Large intestine (tissue), 3 donors: ENCODE results near the gene DERL3. TPM values are rescaled to one million over a fixed set of nuclear protein-coding genes. Genes with fewer than 3 reads are reported as not detected.

Source experiments
- DNase-seq, 2 donors: peaks; one replicate each; pipeline versions ENCODE4 v3.0.0 to v3.0.0-alpha.2; 2013
- H3K27ac ChIP-seq: one replicate; pipeline ENCODE4 v1.5.1; 2013; ENCODE audit warnings: low read length
- H3K27me3 ChIP-seq: 2 replicates; pipeline ENCODE4 v1.6.1; 2013; ENCODE audit warnings: low read length; ENCODE audit not compliant: control insufficient read depth, insufficient read depth
- H3K36me3 ChIP-seq: 2 replicates; pipeline ENCODE4 v1.6.1; 2013; ENCODE audit warnings: low read length; ENCODE audit not compliant: control insufficient read depth, insufficient read depth
- H3K4me1 ChIP-seq: one replicate; pipeline ENCODE4 v1.6.1; 2013; ENCODE audit warnings: low read length; ENCODE audit not compliant: control insufficient read depth, insufficient read depth
- H3K4me3 ChIP-seq: one replicate; pipeline ENCODE4 v1.5.1; 2013; ENCODE audit warnings: low read length
- H3K9me3 ChIP-seq: one replicate; pipeline ENCODE4 v1.6.1; 2013; ENCODE audit warnings: mild to moderate bottlenecking, low read depth, low read length, moderate library complexity; ENCODE audit not compliant: control insufficient read depth
- WGBS: methylation state at CpG from one replicate; pipeline ENCODE4 v1.1.5; 2013; ENCODE audit warnings: low lambda C conversion rate; ENCODE audit not compliant: insufficient coverage; 5-methylcytosine and 5-hydroxymethylcytosine counted together
- polyA plus RNA-seq: library from polyadenylated mRNA; unstranded; fragments of 120-200 nt; gene quantifications from one replicate; pipeline ENCODE4 v1.2.1, GENCODE V29; 2013

Gene DERL3
- polyA plus RNA-seq, 1 donor = 4.8 TPM

GRCh38 chr22:23801238-23801821, 37.5 kb downstream of the DERL3 start:
- H3K4me1 ChIP-seq = no peaks in the 10 kb centered on the region
- no peaks in the 10 kb centered on the region for H3K9me3 ChIP-seq
- H3K27ac ChIP-seq = no peak overlapping the region
- no peaks in the 10 kb centered on the region for H3K27me3 ChIP-seq
- WGBS = 83% methylated on average over 1 of the region's 11 CpGs
- H3K36me3 ChIP-seq = peaks cover 79% of the 10 kb centered on the region
- DNase-seq = no peak
- no peak overlapping the region for H3K4me3 ChIP-seq

DNA sequence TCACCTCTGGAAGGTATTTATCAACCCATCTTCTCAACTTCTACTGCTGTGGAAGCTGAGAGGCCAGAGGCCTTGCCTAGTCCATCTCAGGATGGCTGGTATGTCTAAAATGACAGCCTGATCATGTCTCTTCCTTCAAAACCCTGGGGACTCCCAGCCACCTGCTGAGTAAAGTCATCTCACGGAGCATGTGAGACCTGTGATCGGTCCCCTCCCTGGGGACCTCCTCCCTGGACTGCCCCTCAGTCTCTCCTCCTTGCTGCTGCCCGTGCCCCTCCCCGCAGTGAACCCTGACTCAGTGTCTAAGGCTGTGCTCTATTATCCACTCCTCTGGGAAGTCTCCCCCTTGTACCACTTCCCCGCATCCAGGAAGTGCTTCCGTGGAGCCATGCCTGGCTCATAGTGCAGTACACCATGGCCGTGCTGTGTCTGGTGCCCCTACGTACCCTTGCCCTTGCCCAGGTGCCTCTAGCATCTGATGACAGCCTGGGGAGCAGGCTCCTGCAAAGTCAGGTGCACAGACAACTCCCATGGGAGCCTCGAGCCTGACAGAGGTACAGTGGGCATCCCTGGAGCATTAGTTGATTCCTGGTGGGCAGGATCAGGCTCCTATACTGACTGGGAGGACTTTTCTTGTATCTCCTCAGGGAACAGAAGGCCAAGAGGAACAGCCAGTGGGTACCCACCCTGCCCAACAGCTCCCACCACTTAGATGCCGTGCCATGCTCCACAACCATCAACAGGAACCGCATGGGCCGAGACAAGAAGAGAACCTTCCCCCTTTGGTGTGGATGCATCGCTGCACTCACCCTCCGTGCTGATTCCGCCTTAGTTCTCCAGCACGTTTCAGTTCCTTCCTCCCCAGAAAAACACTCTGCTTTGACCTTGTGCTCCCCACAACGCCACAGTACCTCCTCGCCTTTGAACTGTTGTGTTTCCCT, 38.2 kb downstream of the DERL3 start:
- DNase-seq = no peak
- Histone ChIP-seq H3K36me3 (peaks cover 77% of the 10 kb centered on the region), H3K27ac (no peak overlapping the region), H3K27me3 (no peaks in the 10 kb centered on the region), H3K4me1 (no peaks in the 10 kb centered on the region), H3K9me3 (no peaks in the 10 kb centered on the region), H3K4me3 (no peak overlapping the region)
- WGBS = no CpG with 5 or more reads among the region's 18 CpGs

- H3K27ac ChIP-seq = no peak overlapping the region
- no peaks in the 10 kb centered on the region for H3K27me3 ChIP-seq
- no CpG with 5 or more reads among the region's 5 CpGs for WGBS
- no peak for DNase-seq
- no peaks in the 10 kb centered on the region for H3K4me1 ChIP-seq
- H3K4me3 ChIP-seq = no peak overlapping the region
- H3K9me3 ChIP-seq = no peaks in the 10 kb centered on the region
- H3K36me3 ChIP-seq = peaks cover 79% of the 10 kb centered on the region
These were observed 42.3 kb downstream of the DERL3 start for GRCh38 chr22:23796461-23796860.

- WGBS = 100% methylated on average over 1 of the region's 8 CpGs
- H3K36me3 ChIP-seq = peaks cover 67% of the 10 kb centered on the region
- no peak for DNase-seq
These were observed 45.5 kb downstream of the DERL3 start for GRCh38 chr22:23793326-23793725.

DNA sequence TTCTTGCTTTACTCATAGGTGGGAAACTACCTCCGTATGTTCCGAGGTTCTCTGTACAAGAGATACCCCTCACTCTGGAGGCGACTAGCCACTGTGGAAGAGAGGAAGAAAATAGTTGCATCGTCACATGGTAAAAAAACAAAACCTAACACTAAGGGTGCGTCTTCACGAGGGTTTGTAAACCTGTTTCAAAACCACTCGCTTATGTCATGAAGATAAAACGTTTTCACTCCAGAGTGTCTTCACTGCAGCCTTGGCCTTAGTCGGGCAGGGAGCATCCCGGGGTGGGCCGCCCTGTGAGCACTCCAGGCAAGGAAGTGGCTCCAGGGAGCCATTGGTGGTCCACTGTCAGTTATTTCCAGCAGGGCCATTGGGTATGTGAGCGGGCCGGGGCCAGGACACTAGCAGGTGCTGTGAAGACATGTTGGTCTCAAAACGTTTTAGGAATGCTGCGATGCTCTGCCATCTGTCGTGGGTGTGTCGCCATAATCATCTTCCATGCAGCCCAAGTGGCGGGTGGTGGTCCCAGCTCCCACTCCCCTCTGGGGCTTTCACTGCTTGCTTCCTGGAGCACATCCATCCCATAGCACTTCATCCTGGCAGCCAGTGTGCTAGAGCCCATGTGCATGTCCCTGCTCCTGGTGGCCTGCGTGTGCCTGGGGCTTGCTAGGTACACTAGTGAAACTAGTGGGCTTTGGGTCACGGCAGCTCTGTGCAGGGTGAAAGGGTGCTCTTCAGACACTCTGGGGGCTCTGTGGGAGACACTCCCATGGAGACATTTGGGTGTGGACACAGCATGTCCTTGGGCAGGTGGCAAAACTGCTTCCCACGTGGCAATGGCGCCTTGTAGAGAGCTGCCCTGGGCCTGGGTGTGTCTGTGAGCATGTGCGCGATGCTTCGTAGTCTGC, 46.8 kb downstream of the DERL3 start:
- Histone ChIP-seq H3K27me3 (no peaks in the 10 kb centered on the region), H3K27ac (no peak overlapping the region), H3K36me3 (peaks cover 59% of the 10 kb centered on the region), H3K4me1 (peaks cover 3% of the 10 kb centered on the region), H3K4me3 (no peak overlapping the region), H3K9me3 (no peaks in the 10 kb centered on the region)
- no peak for DNase-seq
- WGBS = 98% methylated on average over 5 of the region's 25 CpGs

More at GRCh38 chr22:23793326-23793725, 45.5 kb downstream of the DERL3 start:
- Histone ChIP-seq H3K4me1 (no peaks in the 10 kb centered on the region), H3K27ac (no peak overlapping the region), H3K4me3 (no peak overlapping the region), H3K9me3 (no peaks in the 10 kb centered on the region), H3K27me3 (no peaks in the 10 kb centered on the region)

- Histone ChIP-seq H3K27ac (no peak overlapping the region), H3K9me3 (no peaks in the 10 kb centered on the region), H3K4me1 (peaks cover 9% of the 10 kb centered on the region), H3K36me3 (peaks cover 52% of the 10 kb centered on the region), H3K27me3 (no peaks in the 10 kb centered on the region), H3K4me3 (no peak overlapping the region)
- no peak for DNase-seq
- WGBS = 58% methylated on average over 4 of the region's 11 CpGs
These were observed 47.7 kb downstream of the DERL3 start for GRCh38 chr22:23790819-23791737.

DNA sequence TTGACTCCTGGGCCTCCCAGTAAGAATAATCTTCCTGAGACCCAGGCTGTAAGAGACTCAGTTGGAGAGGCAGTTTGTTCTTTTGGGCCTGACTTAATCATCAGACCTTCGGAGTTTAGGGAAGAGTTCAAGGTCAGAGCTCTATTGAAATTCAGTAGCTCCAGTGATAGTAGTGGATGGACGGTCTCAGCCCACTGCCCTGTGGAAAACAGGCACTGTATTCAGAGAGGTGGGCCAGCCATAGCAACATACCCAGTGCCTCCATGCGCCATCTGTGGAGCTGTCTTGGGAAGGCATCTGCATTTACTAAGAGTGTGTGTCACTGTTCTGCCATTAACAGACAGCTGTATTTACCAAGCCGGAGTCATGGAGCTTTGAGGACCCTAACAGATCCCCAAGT, 49.2 kb downstream of the DERL3 start:
- H3K27ac ChIP-seq = no peak overlapping the region
- H3K4me3 ChIP-seq = no peak overlapping the region
- H3K36me3 ChIP-seq = peaks cover 42% of the 10 kb centered on the region
- no peaks in the 10 kb centered on the region for H3K9me3 ChIP-seq
- no CpG with 5 or more reads among the region's 4 CpGs for WGBS
- no peaks in the 10 kb centered on the region for H3K27me3 ChIP-seq
- peak in 1 of 2 donors; percentile 17 for DNase-seq
- peaks cover 10% of the 10 kb centered on the region for H3K4me1 ChIP-seq

DNA sequence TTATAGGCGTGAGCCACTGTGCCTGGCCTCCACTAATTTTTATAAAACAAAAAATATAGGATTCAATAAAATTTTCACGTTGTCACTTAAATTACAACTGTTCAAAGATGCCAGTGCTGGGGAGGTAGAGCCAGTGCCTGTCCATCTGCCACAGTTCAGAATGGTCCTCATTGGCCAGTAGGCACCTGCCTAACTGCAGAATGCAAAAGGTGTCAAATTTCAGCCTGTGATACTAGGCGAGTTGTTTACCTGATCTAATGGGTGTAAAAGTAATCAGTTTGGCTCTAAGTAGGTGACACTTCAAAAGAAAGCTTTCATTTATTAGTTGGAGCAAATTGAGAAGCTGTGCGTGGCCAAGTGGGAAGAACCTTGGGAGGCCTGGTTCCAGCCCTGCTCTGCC, 49.7 kb downstream of the DERL3 start:
- no peak overlapping the region for H3K4me3 ChIP-seq
- no peak overlapping the region for H3K27ac ChIP-seq
- peaks cover 37% of the 10 kb centered on the region for H3K36me3 ChIP-seq
- H3K27me3 ChIP-seq = no peaks in the 10 kb centered on the region
- WGBS = 43% methylated on average over 1 of the region's 4 CpGs
- no peak for DNase-seq
- H3K9me3 ChIP-seq = no peaks in the 10 kb centered on the region
- H3K4me1 ChIP-seq = peaks cover 15% of the 10 kb centered on the region

DNA sequence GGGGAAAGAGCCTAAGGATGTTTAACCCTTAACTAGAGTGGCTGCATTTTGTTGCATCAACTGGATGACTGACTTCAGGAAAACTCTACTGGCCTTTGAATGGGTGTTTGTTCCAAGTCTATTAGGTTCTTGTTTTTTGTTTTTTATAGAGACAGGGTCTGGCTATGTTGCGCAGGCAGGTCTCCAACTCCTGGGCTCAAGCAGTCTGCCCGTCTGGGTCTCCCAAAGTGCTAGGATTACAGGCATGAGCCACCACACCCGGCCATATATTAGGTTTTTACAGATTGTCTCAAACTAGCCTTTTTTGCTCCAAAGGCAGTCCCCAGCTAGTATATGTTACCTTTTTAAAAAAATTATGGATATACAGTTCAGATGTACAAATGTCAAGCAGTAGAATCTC, 50.9 kb downstream of the DERL3 start:
- DNase-seq = no peak
- H3K27me3 ChIP-seq = no peaks in the 10 kb centered on the region
- H3K4me3 ChIP-seq = peak overlapping the region; percentile 84
- no peak overlapping the region for H3K27ac ChIP-seq
- WGBS = 100% methylated on average over 1 of the region's 3 CpGs
- no peaks in the 10 kb centered on the region for H3K9me3 ChIP-seq
- peaks cover 25% of the 10 kb centered on the region for H3K36me3 ChIP-seq
- H3K4me1 ChIP-seq = peaks cover 27% of the 10 kb centered on the region
